Lower leg skin (tissue), 3 donors: ENCODE data around the gene SH3RF3.

ENCODE experiments used
- POLR2A ChIP-seq, 2 donors: fragments of 450-650 bp; IDR thresholded peaks; one replicate each; pipeline ENCODE4 v1.6.1; 2016 to 2017; ENCODE audit warnings: antibody characterized with exemption in 2 of 2, mild to moderate bottlenecking in 1 of 2, moderate library complexity in 1 of 2
- TF ChIP-seq, protein P1 (sequence below), 3 donors: fragments of 450-650 bp; IDR thresholded peaks; one replicate each; pipeline ENCODE4 v1.5.1; 2016; ENCODE audit warnings: antibody characterized with exemption in 3 of 3, mild to moderate bottlenecking in 3 of 3, moderate library complexity in 2 of 3

DNA sequence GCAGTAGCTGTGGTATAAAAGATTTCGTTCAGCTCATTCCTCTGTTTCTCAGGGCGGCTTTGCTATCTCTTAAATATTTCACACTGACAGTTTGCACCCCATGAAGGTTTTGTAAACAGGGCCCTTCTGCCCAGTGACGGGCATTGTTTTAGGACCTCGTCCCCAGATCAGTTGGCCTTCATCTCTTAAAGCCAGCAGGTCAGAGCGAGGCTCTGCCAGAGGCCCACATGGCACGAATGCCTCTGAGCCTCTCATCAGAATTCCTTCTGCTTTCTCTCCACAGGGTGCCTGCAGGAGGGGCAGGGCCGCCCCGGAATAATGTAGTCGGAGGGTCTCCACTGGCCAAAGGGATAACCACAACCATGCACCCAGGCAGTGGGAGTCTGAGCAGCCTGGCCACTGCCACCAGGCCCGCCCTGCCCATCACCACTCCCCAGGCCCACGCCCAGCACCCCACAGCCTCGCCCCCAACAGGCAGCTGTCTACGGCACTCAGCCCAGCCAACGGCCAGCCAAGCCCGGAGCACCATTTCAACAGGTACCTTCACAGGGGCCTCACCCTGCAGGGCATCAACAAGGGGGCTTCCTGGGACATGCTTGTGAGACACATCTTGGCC lies 307.7 kb downstream of the SH3RF3 start:
- TF ChIP-seq, protein P1, sequence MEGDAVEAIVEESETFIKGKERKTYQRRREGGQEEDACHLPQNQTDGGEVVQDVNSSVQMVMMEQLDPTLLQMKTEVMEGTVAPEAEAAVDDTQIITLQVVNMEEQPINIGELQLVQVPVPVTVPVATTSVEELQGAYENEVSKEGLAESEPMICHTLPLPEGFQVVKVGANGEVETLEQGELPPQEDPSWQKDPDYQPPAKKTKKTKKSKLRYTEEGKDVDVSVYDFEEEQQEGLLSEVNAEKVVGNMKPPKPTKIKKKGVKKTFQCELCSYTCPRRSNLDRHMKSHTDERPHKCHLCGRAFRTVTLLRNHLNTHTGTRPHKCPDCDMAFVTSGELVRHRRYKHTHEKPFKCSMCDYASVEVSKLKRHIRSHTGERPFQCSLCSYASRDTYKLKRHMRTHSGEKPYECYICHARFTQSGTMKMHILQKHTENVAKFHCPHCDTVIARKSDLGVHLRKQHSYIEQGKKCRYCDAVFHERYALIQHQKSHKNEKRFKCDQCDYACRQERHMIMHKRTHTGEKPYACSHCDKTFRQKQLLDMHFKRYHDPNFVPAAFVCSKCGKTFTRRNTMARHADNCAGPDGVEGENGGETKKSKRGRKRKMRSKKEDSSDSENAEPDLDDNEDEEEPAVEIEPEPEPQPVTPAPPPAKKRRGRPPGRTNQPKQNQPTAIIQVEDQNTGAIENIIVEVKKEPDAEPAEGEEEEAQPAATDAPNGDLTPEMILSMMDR (IDR thresholded peaks at IDR 0.05) = no peak
- no peak for TF ChIP-seq POLR2A (IDR thresholded peaks at IDR 0.05)
